GM12891 (cell line): Measurements from ENCODE around the gene NDRG3.

Experiments
- PAX5 ChIP-seq: IDR thresholded peaks from 2 replicates; pipeline ENCODE4 v1.6.1; 2011; ENCODE audit warnings: low read length, moderate library complexity, mild to moderate bottlenecking; ENCODE audit not compliant: insufficient read depth, severe bottlenecking
- POLR2A ChIP-seq: IDR thresholded peaks from 2 replicates; pipeline ENCODE4 v1.6.1; 2011; ENCODE audit warnings: low read depth, low read length, control low read depth
- POLR2AphosphoS5 ChIP-seq: IDR thresholded peaks from 2 replicates; pipeline ENCODE4 v1.6.1; 2011; ENCODE audit warnings: low read depth, low read length, control low read depth
- POU2F2 ChIP-seq: IDR thresholded peaks from 2 replicates; pipeline ENCODE4 v1.6.1; 2011; ENCODE audit warnings: low read depth, mild to moderate bottlenecking, control low read depth, low read length, moderate library complexity
- SPI1 ChIP-seq: IDR thresholded peaks from 2 replicates; pipeline ENCODE4 v1.6.1; 2011; ENCODE audit warnings: low read depth, low read length, control low read depth
- TAF1 ChIP-seq: IDR thresholded peaks from 2 replicates; pipeline ENCODE4 v1.6.1; 2011; ENCODE audit warnings: low read depth, low read length, control low read depth

- TF ChIP-seq POLR2AphosphoS5 = no peak
- TF ChIP-seq POLR2A = no peak
- TF ChIP-seq POU2F2 = no peak
- TF ChIP-seq TAF1 = no peak
- no peak for TF ChIP-seq SPI1
- no peak for TF ChIP-seq PAX5
Measured at GRCh38 chr20:36792422-36792821, 46.5 kb upstream of the NDRG3 start.
